CD1c-positive myeloid dendritic cell (primary cell): ENCODE results near the gene SLC38A8.

ENCODE experiments used
- DNase-seq: peaks from one replicate; pipeline ENCODE4 v3.0.0-alpha.2; 2016; ENCODE audit errors: extremely low spot score

SLC38A8 gene

DNA sequence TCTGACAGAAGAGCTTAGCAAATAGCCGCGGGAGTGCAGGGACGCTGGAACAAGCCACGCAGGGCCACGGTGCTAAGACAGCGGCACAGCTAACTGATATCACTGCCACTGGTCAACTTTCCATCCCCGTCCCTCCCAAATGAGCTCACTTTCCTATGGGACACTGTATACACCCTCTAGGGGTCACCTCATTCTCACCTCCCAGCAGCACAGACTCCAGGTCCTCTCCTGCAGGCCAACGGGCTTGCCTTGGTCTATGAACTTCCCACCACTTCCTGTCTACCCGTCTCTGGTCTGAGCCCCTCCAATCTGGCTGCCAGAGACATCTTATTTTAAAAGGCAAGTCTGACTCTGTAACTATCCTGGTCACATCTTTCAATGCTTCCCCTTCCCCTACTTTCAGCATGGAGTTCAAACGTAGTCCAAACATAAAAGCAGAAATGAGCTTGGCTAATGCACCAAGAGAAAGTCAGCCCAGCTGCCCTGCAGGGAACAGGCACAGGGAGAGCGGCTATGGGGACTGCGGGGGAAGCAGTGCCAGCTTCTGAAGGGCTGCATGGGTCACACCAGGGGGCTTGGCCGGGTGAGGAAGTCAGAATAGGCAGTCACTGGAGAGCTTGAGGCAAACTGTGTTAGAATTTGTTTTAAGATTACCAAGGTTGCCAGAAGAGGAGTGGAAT is 26.3 kb upstream of the SLC38A8 start:
- peak; percentile 74 for DNase-seq

GRCh38 chr16:84068041-84068440 is 25.4 kb upstream of the SLC38A8 start:
- DNase-seq, result no peak

- no peak for DNase-seq
These were observed 25.0 kb upstream of the SLC38A8 start for GRCh38 chr16:84067640-84068039.

DNA sequence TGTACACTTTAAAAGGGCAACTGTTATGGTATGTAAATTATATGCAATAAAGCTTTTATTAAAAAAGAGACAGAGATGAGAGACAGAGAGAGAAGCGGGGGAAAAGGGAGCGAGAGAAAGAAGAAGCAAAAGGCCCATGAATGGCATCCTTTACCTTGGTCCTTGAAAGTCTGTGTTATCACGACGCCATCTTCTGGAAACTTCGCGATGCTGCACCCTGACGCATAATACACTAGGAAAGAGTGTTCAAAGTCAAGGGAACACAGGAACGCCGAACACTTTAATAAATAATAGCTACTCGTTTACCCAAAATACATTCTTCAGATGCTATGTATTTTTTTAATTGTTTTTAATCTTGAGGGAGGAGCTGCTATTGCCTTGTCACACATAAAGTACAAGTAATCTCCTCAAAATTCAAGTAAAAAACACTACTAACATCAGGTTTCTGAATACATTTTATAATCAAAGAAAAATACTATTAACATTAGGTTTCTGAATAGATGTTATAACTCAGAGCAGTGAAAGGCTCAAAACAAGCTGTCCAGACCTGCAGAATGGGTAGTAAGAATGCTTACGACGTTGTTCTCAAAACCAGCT is 23.0 kb upstream of the SLC38A8 start:
- DNase-seq, result peak; percentile 50

GRCh38 chr16:84063980-84064379 is 21.4 kb upstream of the SLC38A8 start:
- no peak for DNase-seq

- peak; percentile 81 for DNase-seq
These were observed 20.4 kb upstream of the SLC38A8 start for GRCh38 chr16:84062734-84063640.

GRCh38 chr16:84061236-84061819 is 18.7 kb upstream of the SLC38A8 start:
- no peak for DNase-seq

- no peak for DNase-seq
These were observed 17.6 kb upstream of the SLC38A8 start for GRCh38 chr16:84059946-84060901.

- no peak for DNase-seq
These were observed 16.5 kb upstream of the SLC38A8 start for GRCh38 chr16:84059111-84059510.

- no peak for DNase-seq
These were observed 16.1 kb upstream of the SLC38A8 start for GRCh38 chr16:84058664-84059063.

DNA sequence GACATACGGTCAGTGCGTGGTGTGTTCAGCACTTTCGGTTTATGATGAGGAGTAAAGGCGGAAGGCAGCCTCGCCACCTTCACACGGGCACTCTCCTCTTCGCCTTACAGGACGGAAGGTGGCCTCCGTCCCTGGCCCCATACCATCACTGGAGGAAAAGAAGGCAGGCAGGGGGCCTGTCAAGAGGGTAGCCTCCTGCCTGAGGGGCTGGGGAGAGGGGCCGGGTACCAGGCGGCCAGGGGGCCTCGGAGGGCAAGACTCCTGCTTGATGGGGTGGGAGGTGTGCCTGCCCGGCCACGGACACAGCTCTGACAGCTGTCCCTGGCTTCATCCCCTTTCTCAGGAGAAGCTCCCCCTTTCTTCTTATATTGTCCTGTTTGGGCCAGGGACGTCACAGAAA is 15.6 kb upstream of the SLC38A8 start:
- no peak for DNase-seq

GRCh38 chr16:84056933-84057332 is 14.3 kb upstream of the SLC38A8 start:
- DNase-seq, result no peak

GRCh38 chr16:84055801-84056634 is 13.4 kb upstream of the SLC38A8 start:
- no peak for DNase-seq

DNA sequence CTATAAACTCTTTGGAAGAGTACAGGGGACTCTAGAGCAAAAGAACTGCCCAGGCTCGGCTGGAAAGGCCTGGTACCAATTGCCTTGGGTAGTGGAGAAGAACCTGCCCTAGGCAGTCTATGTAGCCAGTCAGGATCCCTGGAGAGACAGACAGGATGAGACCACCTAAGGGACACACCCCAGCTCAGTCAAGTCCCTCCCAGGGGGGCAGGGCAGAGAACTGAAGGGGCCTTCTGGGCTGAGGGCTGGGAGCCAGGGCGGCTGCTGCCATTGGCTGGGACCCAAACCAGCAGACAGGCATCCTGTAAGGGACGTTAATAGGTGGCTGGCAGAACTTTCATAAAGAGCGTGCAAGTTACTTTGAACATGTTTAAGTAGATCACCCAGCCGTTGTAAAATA is 12.8 kb upstream of the SLC38A8 start:
- no peak for DNase-seq

DNA sequence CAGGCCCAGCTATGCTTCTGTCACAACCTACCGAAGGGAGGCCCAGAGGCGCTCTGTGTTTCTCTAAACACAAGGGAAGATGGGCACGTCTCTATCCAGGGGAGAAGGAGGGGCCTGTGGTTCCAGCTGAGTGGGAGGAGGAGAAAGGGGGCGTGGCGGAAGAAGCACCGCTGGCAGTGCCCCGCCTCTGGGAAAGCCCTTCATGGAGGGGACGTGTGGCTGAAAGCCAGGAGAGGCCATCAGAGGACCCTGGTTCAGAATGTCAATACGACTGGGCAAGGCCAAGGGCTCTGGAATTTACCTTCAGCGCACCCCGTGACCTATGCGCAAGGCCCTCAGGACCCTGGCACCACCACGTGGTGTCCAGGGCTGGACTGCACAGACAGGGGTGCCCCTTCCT is 12.3 kb upstream of the SLC38A8 start:
- no peak for DNase-seq

GRCh38 chr16:84054271-84054670 is 11.7 kb upstream of the SLC38A8 start:
- DNase-seq, result no peak

GRCh38 chr16:84053237-84053636 is 10.6 kb upstream of the SLC38A8 start:
- DNase-seq, result no peak

DNA sequence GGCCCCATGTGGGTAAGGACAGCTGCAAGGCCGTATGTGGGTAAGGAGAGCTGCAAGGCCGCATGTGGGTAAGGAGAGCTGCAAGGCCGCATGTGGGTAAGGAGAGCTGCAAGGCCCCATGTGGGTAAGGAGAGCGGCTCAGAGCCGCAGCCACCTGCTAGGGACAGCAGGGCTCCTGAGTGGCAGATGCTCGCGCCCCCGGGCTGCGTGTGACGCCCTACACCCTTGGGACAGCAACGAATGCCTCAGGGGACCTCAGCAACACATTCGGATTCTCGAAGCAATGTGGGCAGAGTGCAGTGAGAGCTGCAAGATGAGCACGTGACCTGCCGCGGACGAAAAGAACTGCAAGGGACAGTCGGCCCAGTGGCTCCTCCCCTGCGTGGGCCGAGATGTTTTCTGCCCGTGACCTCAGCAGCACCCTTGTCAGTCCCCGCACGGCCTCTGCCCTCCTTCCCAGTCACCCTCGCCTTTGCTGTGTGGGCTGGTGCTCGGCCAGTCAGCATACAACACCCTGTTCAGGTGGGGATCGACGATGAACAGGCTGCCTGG is 9.6 kb upstream of the SLC38A8 start:
- no peak for DNase-seq

DNA sequence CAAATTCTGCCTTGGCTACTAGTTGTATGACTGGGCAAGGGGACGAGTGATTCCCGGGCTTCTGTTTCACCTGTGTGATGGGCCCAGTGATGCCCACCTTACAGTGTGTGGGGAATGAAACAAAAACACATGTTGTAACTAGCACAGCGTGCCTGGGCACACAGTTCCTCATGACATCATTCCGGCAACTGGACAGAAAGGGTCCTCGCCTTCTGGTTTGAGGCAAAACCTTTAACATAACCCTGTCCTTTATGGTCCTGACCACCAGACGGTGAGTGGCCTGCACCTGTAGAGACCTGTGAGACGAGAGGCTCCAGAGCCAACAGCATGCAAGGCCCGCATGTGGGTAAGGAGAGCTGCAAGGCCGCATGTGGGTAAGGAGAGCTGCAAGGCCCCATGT is 7.7 kb upstream of the SLC38A8 start:
- no peak for DNase-seq
